CD4-positive, alpha-beta T cell (primary cell): ENCODE measurements around the gene RAD51AP2. TPM values are rescaled to one million over a fixed set of nuclear protein-coding genes. Genes with fewer than 3 reads are reported as not detected.

Source experiments
- ATAC-seq: fragments of 200-7000 bp; cut with Tn5 transposase; one replicate; pipeline ENCODE4 v1.10.0; 2022; ENCODE audit warnings: mild to moderate bottlenecking; ENCODE audit not compliant: poor library complexity
- CTCF ChIA-PET: fragments of 350-600 bp; sonication (Branson Sonifier 250); formaldehyde crosslinking; loops from one replicate; lab custom pipeline; 2021; ENCODE audit warnings: antibody characterized with exemption, inconsistent platforms; lab: Charles Lee
- POLR2A ChIA-PET: fragments of 350-600 bp; sonication (Branson Sonifier 250); formaldehyde crosslinking; loops from one replicate; lab custom pipeline; 2021; ENCODE audit warnings: antibody characterized with exemption, inconsistent platforms; lab: Charles Lee
- DNase-seq, 14 experiments: peaks; one replicate each; pipeline ENCODE4 v3.0.0-alpha.2; 2013 to 2020; ENCODE audit warnings: mixed read lengths in 2 of 14
- H3K27ac ChIP-seq, 2 donors: one replicate each; pipeline versions ENCODE4 v1.5.1 to v1.7.0; 2013; ENCODE audit warnings: low read length in 2 of 2, low read depth in 1 of 2, mild to moderate bottlenecking in 1 of 2
- H3K27me3 ChIP-seq, 2 experiments: 1 replicate in 1 of 2; 2 replicates in 1 of 2; pipeline versions ENCODE4 v1.6.1 to v1.7.0; 2013; ENCODE audit warnings: low read length in 2 of 2, control low read depth in 1 of 2, mild to moderate bottlenecking in 1 of 2, moderate library complexity in 1 of 2; ENCODE audit not compliant: insufficient read depth in 2 of 2, control insufficient read depth in 1 of 2
- H3K36me3 ChIP-seq: one replicate; pipeline ENCODE4 v1.6.1; 2013; ENCODE audit warnings: low read length, control low read depth; ENCODE audit not compliant: insufficient read depth
- H3K4me1 ChIP-seq: one replicate; pipeline ENCODE4 v1.6.1; 2013; ENCODE audit warnings: low read length, control low read depth; ENCODE audit not compliant: insufficient read depth
- H3K4me3 ChIP-seq: one replicate; pipeline ENCODE4 v1.5.1; 2013; ENCODE audit warnings: mild to moderate bottlenecking, low read length, moderate library complexity
- H3K9me3 ChIP-seq, 2 experiments: 1 replicate in 1 of 2; 2 replicates in 1 of 2; pipeline versions ENCODE4 v1.6.1 to v1.7.0; 2013; ENCODE audit warnings: low read length in 2 of 2, mild to moderate bottlenecking in 2 of 2, control low read depth in 1 of 2, moderate library complexity in 1 of 2; ENCODE audit not compliant: control insufficient read depth in 1 of 2, insufficient read depth in 1 of 2
- H3K27ac Mint-ChIP-seq: one replicate; pipeline ENCODE4 v1.8.0; 2020; ENCODE audit warnings: mixed read lengths
- H3K27me3 Mint-ChIP-seq: one replicate; pipeline ENCODE4 v1.8.0; 2021; ENCODE audit warnings: mixed read lengths
- H3K36me3 Mint-ChIP-seq: one replicate; pipeline ENCODE4 v1.8.0; 2021; ENCODE audit warnings: low read depth, mixed read lengths
- H3K4me1 Mint-ChIP-seq: one replicate; pipeline ENCODE4 v1.8.0; 2021; ENCODE audit warnings: low read depth, mixed read lengths
- H3K4me3 Mint-ChIP-seq: one replicate; pipeline ENCODE4 v1.8.0; 2020; ENCODE audit warnings: mild to moderate bottlenecking, mixed read lengths
- H3K9me3 Mint-ChIP-seq: one replicate; pipeline ENCODE4 v1.8.0; 2020; ENCODE audit warnings: mixed read lengths
- CTCF ChIP-seq: fragments of 200-600 bp; IDR thresholded peaks from one replicate; pipeline ENCODE4 v1.8.0; 2022; ENCODE audit warnings: antibody characterized with exemption, mild to moderate bottlenecking
- intact Hi-C, 2 experiments: fragments of 100-400 bp; cut with DNase I in 1 of 2; cut with micrococcal nuclease in 1 of 2; formaldehyde crosslinking; loops; one replicate each; pipeline versions ENCODE4 v1.15.1 to v1.9.0; 2023 to 2025; cut with DNase I, micrococcal nuclease
- total RNA-seq, 174 experiments: library from RNA in 2 of 174; stranded (reverse) in 2 of 174; gene quantifications; one replicate each; pipeline ENCODE4 v1.2.3 and lab custom pipeline; 2021 to 2026

The RAD51AP2 gene
- total RNA-seq, 2 experiments from 2014 or later, result not detected

GRCh38 chr2:17533546-17533945, 15.3 kb upstream of the RAD51AP2 start:
- H3K27ac ChIP-seq, result no peak overlapping the region
- Mint-ChIP-seq H3K4me3 (no peak overlapping the region), H3K27me3 (peaks cover 33% of the 10 kb centered on the region), H3K9me3 (no peaks in the 10 kb centered on the region), H3K36me3 (no peaks in the 10 kb centered on the region), H3K4me1 (no peaks in the 10 kb centered on the region), H3K27ac (no peak overlapping the region)
- no peak for TF ChIP-seq CTCF
- no peaks in the 10 kb centered on the region for H3K36me3 ChIP-seq
- DNase-seq (no peak), ATAC-seq (no peak)
- no peaks in the 10 kb centered on the region for H3K9me3 ChIP-seq
- no peak overlapping the region for H3K4me3 ChIP-seq
- POLR2A ChIA-PET, result no interaction called here
- CTCF ChIA-PET, result no interaction called here
- H3K27me3 ChIP-seq, result peaks cover 12 to 15% of the 10 kb centered on the region in 2 experiments
- H3K4me1 ChIP-seq, result no peaks in the 10 kb centered on the region
- intact Hi-C loops, result no loop called here

- no peak for ATAC-seq
- H3K9me3 Mint-ChIP-seq, result no peaks in the 10 kb centered on the region
- H3K27ac Mint-ChIP-seq, result no peak overlapping the region
- H3K27me3 Mint-ChIP-seq, result no peaks in the 10 kb centered on the region
- no peaks in the 10 kb centered on the region for H3K4me1 Mint-ChIP-seq
- H3K4me3 ChIP-seq, result no peak overlapping the region
- H3K9me3 ChIP-seq, result no peaks in the 10 kb centered on the region
- H3K36me3 ChIP-seq, result no peaks in the 10 kb centered on the region
- H3K27me3 ChIP-seq, result no peaks in the 10 kb centered on the region
- no peaks in the 10 kb centered on the region for H3K36me3 Mint-ChIP-seq
- no peak for DNase-seq
- no peak overlapping the region for H3K4me3 Mint-ChIP-seq
- H3K4me1 ChIP-seq, result no peaks in the 10 kb centered on the region
- POLR2A ChIA-PET, result no interaction called here
- no peak for TF ChIP-seq CTCF
- intact Hi-C loops, result no loop called here
- no peak overlapping the region for H3K27ac ChIP-seq
- CTCF ChIA-PET, result no interaction called here
These were observed 11.5 kb upstream of the RAD51AP2 start for GRCh38 chr2:17529771-17530170.

- Histone ChIP-seq H3K27ac (no peak overlapping the region), H3K9me3 (peaks cover 0 to 6% of the 10 kb centered on the region in 2 experiments), H3K27me3 (peaks cover 7 to 19% of the 10 kb centered on the region in 2 experiments), H3K4me3 (no peak overlapping the region), H3K4me1 (no peaks in the 10 kb centered on the region), H3K36me3 (no peaks in the 10 kb centered on the region)
- H3K4me1 Mint-ChIP-seq, result no peaks in the 10 kb centered on the region
- no peak overlapping the region for H3K27ac Mint-ChIP-seq
- peaks cover 33% of the 10 kb centered on the region for H3K27me3 Mint-ChIP-seq
- ChIA-PET POLR2A (no interaction called here), CTCF (no interaction called here)
- no peaks in the 10 kb centered on the region for H3K9me3 Mint-ChIP-seq
- H3K4me3 Mint-ChIP-seq, result no peak overlapping the region
- intact Hi-C loops, result no loop called here
- ATAC-seq (no peak), DNase-seq (no peak)
- no peaks in the 10 kb centered on the region for H3K36me3 Mint-ChIP-seq
- no peak for TF ChIP-seq CTCF
These were observed 4.1 kb upstream of the RAD51AP2 start for GRCh38 chr2:17522303-17522702.
